HCEC 1CT (cell line): ENCODE results near the gene PCBP4.
A peak's percentile ranks its signal among the peaks of the same experiment; 100 is the strongest.
"Not testable (repeated sequence)": the region's sequence is repeated elsewhere in the genome, so short reads cannot be mapped to it uniquely, and the experiment has no call there.

ENCODE experiments used
- DNase-seq: peaks from one replicate; pipeline ENCODE4 v3.0.0-alpha.2; 2017

The PCBP4 gene

GRCh38 chr3:51993657-51994056, 26.4 kb upstream of the PCBP4 start:
- not testable (repeated sequence) for DNase-seq

- no peak for DNase-seq
These were observed 24.9 kb upstream of the PCBP4 start for GRCh38 chr3:51992017-51992682.

GRCh38 chr3:51990501-51990971, 23.3 kb upstream of the PCBP4 start:
- not testable (repeated sequence) for DNase-seq

GRCh38 chr3:51988286-51989146, 21.3 kb upstream of the PCBP4 start:
- no peak for DNase-seq

GRCh38 chr3:51987568-51987967, 20.3 kb upstream of the PCBP4 start:
- no peak for DNase-seq

GRCh38 chr3:51986010-51986947, 19.0 kb upstream of the PCBP4 start:
- no peak for DNase-seq

GRCh38 chr3:51985063-51985462, 17.8 kb upstream of the PCBP4 start:
- DNase-seq: no peak

- no peak for DNase-seq
These were observed 17.0 kb upstream of the PCBP4 start for GRCh38 chr3:51984269-51984647.

GRCh38 chr3:51983578-51984268, 16.5 kb upstream of the PCBP4 start:
- no peak for DNase-seq

GRCh38 chr3:51982838-51983577, 15.8 kb upstream of the PCBP4 start, which contains the start of gene ACY1:
TSS of gene ACY1 (plus strand) at chr3:51983535. CDS start at chr3:51984065, 530 bp downstream.
- peak; percentile 86 for DNase-seq

- peak; percentile 34 for DNase-seq
These were observed 15.1 kb upstream of the PCBP4 start for GRCh38 chr3:51982352-51982837.

- no peak for DNase-seq
These were observed 13.0 kb upstream of the PCBP4 start for GRCh38 chr3:51980253-51980652.

GRCh38 chr3:51978143-51978502, 10.9 kb upstream of the PCBP4 start:
- no peak for DNase-seq

GRCh38 chr3:51977446-51978142, 10.3 kb upstream of the PCBP4 start:
- no peak for DNase-seq

GRCh38 chr3:51975852-51976549, 8.7 kb upstream of the PCBP4 start:
- no peak for DNase-seq

- peak; percentile 52 for DNase-seq
These were observed 8.0 kb upstream of the PCBP4 start, which contains the start of gene ABHD14A for GRCh38 chr3:51974963-51975851. TSS of gene ABHD14A (plus strand) at chr3:51975064. CDS start at chr3:51975136, 72 bp downstream.

- no peak for DNase-seq
These were observed 7.2 kb upstream of the PCBP4 start for GRCh38 chr3:51974277-51974962.

- no peak for DNase-seq
These were observed 4.1 kb upstream of the PCBP4 start for GRCh38 chr3:51971350-51971749.
